Measurements from ENCODE around the gene NAALADL1. TPM values are rescaled to one million over a fixed set of nuclear protein-coding genes. Genes with fewer than 3 reads are reported as not detected.
A peak's percentile ranks its signal among the peaks of the same experiment; 100 is the strongest.

NAALADL1 gene, protein sequence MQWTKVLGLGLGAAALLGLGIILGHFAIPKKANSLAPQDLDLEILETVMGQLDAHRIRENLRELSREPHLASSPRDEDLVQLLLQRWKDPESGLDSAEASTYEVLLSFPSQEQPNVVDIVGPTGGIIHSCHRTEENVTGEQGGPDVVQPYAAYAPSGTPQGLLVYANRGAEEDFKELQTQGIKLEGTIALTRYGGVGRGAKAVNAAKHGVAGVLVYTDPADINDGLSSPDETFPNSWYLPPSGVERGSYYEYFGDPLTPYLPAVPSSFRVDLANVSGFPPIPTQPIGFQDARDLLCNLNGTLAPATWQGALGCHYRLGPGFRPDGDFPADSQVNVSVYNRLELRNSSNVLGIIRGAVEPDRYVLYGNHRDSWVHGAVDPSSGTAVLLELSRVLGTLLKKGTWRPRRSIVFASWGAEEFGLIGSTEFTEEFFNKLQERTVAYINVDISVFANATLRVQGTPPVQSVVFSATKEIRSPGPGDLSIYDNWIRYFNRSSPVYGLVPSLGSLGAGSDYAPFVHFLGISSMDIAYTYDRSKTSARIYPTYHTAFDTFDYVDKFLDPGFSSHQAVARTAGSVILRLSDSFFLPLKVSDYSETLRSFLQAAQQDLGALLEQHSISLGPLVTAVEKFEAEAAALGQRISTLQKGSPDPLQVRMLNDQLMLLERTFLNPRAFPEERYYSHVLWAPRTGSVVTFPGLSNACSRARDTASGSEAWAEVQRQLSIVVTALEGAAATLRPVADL
- 10 to 100 TPM; 10.7 to 13.0 (median 12.9) TPM for polyA plus RNA-seq (ENCODE audit: insufficient read length in 3 of 3)

DNA sequence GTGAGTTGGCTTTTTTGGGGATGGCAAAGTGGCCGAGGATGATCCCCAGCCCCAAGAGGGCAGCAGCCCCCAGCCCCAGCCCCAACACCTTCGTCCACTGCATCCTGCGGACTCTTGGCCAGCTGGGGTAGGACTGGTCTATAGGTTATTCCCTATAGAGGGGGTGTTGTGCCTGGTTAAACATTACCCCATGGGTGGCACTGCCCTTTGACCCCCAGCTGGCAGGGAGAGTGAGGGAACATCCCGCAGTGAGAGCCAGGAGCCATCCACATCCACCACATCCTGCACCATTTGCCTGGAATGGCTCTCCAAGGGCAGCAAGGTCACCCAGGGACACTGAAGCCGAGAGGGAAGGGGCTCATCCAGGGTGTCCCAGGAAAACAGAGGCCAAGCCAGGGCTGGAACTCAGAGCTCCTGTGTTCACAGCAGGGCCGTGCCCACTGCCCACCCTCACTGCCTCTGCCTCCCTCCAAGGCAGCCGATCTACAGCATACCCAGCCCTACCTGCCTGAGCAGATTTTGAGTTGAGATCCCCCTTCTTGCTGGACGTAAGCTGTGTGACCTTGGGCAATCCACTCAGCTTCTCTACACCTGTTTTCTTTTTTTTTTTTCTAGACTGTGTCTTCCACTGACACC lies at the start of gene NAALADL1:
NAALADL1 (minus strand) TSS at position 135 of the 636 bp plus-strand sequence; CDS start at position 103, 32 bp downstream.
- DNase-seq (ENCODE audit: low read depth in 3 of 3, low spot score in 2 of 3), result no peak

DNA sequence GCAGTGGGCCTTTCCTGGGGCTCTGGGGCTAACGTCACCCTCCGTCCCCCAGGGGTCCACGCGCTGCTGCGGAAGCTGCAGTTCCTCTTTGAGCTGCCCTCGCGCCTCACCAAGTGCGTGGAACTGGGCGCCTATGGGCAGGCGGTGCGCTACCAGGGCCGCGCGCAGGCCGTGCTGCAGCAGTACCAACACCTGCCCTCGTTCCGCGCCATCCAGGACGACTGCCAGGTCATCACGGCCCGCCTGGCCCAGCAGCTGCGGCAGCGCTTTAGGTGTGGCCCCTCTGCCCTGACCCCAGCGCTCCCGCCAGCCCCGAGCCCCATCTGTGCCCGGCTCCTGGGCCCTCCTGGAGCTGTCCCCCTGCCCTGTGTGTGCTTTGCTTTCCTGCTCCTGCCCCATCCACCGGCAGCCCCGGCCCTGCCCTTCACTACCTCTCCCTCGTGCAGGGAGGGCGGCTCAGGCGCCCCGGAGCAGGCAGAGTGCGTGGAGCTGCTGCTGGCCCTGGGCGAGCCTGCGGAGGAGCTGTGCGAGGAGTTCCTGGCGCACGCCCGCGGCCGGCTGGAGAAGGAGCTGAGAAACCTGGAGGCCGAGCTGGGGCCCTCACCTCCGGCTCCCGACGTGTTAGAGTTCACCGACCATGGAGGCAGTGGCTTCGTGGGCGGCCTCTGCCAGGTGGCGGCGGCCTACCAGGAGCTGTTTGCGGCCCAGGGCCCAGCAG lies 49.6 kb upstream of the NAALADL1 start:
- DNase-seq (ENCODE audit: low read depth in 3 of 3, low spot score in 2 of 3), result no peak

DNA sequence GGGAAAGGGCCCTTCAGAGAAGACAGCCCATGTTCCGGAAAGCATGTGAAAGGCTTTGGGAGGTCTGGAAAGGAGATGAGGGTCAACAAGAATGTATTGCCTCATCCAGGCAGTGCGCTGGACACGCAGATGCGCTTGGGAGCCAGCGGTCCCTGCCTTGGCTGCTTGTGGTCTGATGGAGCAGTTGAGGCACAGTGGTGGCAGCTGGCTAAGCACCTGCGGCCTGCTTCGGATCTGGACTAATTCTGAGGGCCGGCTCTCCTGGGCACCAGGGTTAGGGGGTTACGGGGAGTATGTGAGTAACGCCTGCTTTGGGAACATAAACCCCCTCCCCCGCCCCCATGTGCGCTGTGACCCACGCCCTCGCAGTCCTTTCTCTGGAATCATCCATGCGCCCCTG lies 48.7 kb upstream of the NAALADL1 start:
- DNase-seq (ENCODE audit: low read depth in 3 of 3, low spot score in 2 of 3), result no peak

DNA sequence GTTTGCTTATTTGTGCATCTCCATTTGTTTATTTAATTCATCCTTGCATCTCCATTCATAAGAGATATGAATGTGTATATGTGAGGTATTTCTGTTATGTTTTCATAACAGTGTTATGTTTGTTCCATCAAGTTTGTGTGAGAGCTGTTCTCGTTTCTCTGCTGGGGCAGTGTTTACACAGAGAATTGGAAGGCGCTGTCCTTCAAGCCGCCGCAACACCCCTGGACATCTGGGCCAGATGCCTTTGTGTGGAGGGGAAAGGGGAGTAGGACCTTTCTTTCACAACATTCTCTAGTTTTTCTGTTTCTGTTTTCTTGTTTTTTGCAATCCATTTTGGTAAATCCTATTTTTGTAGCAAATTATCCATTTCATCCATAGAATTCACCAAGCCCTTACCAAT lies 46.3 kb upstream of the NAALADL1 start:
- DNase-seq (ENCODE audit: low read depth in 3 of 3, low spot score in 2 of 3), result no peak

DNA sequence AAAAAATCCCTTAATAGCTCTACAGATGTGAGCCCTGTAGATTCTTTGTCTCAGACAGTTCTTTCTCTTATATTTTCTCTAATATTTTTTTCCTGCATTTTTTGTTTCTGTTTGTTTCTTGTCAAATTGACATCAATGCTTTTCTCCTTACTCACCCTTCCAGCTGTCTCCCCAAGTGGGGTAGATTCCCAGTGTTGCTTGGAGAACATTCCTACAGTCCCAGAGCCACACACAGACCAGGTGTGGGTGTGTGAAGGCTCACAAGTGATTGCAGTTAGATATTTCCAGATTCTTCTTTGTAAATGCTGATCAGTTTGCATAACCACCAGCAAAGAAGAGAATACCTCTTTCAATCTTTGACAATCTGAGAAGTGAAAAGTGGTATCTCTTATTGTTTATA lies 45.1 kb upstream of the NAALADL1 start:
- DNase-seq (ENCODE audit: low read depth in 3 of 3, low spot score in 2 of 3), result no peak

DNA sequence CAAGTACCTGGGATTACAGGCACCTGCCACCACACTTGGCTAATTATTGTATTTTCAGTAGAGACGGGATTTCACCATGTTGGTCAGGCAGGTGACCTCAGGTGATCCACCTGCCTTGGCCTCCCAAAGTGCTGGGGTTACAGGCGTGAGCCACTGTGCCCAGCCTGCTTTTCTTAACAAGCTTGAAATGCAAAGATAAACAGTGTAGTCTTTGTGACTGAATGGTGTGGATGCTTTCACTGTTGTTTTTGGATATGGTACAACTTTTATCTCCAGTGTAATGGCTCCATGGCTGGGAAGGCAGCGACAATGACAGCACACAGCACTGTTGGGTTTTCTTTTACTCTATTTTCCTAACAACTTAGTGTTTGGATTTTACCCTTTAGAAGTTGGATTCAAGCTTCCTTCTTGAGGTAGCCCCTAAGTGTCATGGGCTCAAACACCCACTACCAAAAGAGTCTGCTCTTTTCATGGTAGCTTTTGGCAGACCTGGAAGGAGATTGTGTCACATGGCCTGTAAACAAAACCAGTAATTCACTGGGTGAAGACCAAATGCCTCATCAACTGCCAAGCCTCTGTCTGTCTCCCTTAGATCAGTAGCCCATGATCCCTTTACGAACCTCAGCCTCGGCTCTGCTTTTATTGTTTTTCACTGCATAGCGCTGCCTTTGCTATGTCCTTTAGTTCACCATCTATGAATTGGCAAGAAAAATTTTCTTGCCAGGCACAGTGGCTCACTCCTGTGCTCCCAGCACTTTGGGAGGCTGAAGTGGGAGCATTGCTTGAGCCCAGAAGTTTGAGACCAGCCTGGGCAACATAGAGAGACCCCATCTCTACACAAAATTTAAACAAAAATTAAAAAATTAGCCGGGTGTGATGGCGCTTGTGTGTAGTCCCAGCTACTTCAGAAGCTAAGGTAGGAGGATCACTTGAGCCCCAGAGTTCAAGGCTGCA lies 44.1 kb upstream of the NAALADL1 start:
- no peak for DNase-seq (ENCODE audit: low read depth in 3 of 3, low spot score in 2 of 3)

DNA sequence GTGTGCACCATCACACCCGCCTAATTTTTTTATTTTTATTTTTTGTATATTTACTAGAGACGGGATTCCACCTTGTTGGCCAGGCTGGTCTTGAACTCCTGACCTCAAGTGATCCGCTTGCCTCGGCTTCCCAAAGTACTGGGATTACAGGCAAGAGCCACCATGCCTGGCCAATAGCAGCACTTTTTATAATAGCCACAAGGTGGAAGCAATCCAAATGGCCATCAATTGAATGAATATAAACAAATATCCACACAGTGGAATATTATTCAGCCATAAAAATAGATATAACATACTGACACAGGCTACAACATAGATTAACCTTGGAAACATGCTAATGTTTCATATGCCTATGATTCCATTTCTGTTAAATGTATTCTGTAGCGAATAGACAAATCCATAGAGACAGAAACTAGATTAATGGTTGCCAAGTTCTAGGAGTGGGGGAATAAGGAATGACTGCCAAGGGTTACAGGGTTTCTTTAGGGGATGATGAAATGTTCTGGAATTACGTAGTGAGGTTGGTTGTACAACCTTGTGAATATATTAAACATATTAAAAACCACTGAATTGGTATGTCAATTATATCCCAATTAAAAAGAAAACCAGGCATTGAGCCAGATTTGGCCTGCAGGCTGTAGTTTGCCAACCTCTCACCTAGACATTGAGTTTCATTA lies 42.5 kb upstream of the NAALADL1 start:
- no peak for DNase-seq (ENCODE audit: low read depth in 3 of 3, low spot score in 2 of 3)

DNA sequence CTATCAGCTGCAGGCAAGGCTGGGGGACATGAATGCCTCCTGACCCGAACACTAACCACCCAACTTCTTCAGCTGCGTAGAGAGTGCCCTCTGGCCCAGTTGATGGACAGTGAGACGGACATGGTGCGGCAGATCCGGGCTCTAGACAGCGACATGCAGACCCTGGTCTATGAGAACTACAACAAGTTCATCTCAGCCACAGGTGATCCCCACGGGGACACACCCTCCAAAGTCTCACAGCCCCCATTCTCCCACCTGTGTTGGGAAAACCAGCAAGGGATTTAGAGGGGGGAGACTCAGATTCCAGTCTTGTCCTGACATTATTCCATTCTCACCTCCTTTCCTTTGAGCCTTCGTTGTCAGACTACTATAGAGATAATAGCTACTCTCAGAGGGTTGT lies 38.6 kb upstream of the NAALADL1 start:
- DNase-seq (ENCODE audit: low read depth in 3 of 3, low spot score in 2 of 3), result no peak

DNA sequence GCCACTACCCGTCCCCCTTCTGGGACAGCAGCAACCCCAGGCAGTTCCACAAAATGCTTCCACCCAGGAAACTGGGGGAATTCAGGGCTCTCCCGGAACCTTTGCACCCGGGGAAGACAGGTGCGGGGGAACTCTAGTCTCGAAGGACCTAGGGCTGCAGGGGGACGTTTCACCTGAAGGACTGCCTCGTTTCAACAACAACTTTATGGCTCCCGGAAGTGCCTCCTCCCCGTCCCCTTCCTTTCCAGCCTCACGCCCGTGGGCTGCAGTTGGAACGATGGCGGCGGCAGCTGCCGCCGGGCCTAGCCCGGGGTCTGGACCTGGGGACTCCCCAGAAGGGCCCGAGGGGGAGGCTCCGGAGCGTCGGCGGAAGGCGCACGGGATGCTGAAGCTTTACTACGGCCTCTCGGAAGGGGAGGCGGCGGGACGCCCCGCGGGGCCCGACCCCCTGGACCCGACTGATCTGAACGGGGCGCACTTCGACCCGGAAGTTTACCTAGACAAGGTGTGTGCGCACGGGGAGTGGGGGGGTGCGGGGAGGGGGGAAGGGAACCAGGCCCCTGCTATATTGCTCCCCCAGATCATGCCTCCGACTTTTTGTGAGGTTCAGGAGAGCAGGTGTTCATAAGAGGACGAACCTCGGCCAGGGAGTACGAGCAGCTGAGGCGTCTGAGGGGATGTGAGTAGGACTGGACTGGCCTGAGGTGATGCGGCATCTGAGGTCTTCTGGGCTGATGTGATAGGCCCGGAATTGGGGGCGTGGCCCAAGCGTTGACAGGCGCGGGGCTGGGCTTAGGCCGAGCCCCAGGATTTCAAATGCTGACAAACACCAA lies 37.8 kb upstream of the NAALADL1 start, which contains the start of gene VPS51:
VPS51 (plus strand) TSS at position 241 of the 833 bp plus-strand sequence; CDS start at position 278, 37 bp downstream.
- DNase-seq (ENCODE audit: low read depth in 3 of 3, low spot score in 2 of 3), result peak; percentile 84

DNA sequence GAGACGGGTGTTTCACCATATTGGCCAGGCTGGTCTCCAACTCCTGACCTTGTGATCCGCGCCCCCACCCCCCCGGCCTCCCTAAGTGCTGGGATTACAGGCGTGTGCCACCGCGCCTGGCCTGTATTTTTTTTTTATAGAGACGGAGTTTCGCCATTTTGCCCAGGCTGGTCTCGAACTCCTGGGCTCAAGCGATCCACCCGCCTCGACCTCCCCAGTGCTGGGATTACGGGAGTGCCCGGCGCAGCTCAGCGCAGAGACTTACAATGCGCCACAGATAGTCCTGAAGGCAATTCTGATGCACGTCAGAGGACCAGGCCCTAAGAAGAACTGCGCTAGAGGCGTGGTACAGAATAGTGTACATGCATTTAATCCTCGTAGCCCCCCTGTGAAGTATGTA lies 37.1 kb upstream of the NAALADL1 start:
- DNase-seq (ENCODE audit: low read depth in 3 of 3, low spot score in 2 of 3), result no peak

DNA sequence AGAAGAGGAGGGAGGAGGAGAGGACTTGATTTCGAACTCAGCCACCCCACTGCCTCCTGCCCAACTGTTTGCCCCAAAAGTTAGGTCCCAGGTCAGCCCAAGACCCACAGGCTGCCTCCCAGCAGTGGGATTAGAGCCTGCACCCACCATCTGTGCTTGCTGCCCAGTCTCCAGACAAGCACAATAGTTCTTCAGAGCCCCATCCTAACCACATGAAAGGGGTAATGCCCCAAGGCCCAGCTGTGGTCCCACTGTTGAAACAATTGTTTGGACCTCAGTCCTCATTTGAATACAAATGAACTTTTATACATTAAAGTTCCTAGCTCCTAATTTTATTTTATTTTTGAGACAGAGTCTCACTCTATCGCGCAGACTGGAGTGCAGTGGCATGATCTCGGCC lies 32.3 kb upstream of the NAALADL1 start:
- no peak for DNase-seq (ENCODE audit: low read depth in 3 of 3, low spot score in 2 of 3)

DNA sequence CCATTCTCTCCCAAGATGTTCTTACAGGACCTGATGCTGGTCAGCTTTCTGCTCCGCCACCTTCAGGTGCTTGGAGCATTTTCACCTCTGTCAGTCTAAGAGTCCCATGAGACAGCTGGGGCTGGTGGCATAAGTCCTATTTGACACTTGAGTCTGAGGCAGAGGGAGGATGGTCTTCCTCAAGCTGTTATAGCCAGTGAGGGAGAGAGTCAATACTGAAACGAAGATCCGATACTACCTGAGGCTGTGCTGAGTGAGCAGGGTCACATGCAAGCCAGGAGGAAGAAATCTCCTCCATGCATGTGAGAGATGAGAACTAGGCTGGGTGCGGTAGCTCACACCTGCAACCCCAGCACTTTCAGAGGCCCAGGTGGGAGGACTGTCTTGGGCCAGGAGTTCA lies 31.3 kb upstream of the NAALADL1 start:
- no peak for DNase-seq (ENCODE audit: low read depth in 3 of 3, low spot score in 2 of 3)

DNA sequence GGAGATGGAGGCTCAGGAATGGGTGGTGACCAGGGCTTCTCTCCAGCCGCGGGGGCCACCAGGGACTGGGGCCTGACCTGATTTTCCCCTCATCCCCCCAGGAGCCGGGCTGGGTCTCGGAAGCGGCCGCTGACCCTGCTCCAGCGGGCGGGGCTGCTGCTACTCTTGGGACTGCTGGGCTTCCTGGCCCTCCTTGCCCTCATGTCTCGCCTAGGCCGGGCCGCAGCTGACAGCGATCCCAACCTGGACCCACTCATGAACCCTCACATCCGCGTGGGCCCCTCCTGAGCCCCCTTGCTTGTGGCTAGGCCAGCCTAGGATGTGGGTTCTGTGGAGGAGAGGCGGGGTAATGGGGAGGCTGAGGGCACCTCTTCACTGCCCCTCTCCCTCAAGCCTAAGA lies 29.5 kb upstream of the NAALADL1 start:
- no peak for DNase-seq (ENCODE audit: low read depth in 3 of 3, low spot score in 2 of 3)

DNA sequence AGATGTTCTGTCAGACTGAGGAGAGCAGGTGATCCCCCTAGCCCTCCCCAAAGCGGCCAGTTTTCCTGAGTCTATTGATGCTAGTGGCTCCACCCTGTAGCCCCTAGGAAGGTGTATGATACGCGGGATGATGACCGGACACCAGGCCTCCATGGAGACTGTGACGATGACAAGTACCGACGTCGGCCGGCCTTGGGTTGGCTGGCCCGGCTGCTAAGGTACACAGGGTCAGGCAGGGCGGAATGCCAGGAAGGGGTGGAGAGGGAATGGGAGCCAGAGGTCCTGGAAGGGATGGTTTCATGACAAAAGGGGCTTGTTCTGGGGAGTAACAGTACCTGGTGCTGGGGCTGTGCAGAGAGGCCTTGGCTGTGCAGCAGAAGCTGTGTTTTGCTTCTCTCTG lies 28.9 kb upstream of the NAALADL1 start:
- DNase-seq (ENCODE audit: low read depth in 3 of 3, low spot score in 2 of 3), result no peak

DNA sequence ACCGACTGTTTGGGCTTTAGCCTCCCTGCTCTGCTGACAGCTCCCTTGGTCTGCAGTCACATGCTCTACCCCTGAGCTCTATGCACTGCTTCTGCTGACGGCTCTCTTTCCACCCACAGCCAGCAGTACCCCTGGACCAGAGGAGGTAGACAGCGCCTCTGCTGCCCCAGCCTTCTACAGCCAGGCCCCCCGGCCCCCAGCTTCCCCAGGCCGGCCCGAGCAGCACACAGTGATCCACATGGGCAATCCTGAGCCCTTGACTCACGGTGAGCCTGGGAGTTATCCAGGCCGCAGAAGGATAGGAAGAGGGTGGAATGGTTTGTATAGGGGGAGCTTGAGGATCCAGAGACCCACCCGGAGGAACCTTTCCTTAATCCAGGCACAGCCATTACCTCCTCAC lies 28.5 kb upstream of the NAALADL1 start:
- DNase-seq (ENCODE audit: low read depth in 3 of 3, low spot score in 2 of 3), result no peak

DNA sequence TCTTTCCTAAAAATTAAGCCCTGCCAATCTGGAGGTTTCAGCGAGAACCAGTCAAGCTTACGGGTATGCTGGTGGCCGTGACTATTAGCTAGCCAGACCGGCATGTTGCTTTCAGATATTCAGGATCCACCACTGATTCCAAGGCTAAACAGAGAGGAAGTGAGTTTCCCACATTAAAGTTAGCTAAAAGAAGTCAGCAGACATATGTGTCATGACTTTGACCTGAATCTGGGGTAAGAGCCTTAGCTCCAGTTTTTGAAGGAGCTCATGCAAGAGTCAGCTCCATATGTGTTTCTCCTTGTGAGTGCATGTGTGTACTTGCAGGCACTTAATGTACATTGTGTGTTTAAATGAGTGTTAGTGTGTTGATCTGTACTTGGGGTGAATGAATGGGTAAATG lies 27.1 kb upstream of the NAALADL1 start:
- DNase-seq (ENCODE audit: low read depth in 3 of 3, low spot score in 2 of 3), result no peak

DNA sequence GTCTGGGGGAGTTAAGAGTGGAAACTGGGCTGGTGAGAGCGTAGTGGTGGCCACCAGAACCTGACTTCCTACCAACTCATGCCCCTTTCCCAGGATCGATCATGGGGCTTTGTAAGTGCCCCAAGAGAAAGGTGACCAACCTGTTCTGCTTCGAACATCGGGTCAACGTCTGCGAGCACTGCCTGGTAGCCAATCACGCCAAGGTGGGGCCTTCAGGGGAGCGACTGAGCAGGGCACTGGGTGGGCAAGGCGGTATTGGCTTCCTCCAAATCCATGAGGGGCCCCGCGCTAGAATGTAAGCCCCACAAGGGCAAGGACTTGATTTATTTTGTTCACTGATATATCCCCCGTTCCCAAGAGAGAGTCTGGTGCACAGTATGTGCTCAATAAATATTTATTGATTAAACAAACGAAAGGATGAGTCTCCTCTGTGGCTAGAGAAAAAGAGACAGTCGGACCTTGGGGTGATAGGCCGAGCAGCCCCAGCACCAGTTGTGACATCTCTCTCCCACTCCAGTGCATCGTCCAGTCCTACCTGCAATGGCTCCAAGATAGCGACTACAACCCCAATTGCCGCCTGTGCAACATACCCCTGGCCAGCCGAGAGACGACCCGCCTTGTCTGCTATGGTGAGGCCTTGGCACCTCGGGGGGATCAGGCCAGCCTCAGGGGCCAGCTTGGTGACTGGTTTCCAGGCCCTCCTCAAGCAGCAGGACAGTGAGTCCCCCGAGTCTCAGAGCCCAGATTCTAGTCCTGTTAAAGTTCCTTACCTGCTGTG lies 26.4 kb upstream of the NAALADL1 start:
- no peak for DNase-seq (ENCODE audit: low read depth in 3 of 3, low spot score in 2 of 3)
